ENCODE results near the gene EXOSC3.
"Not testable (repeated sequence)": the region's sequence is repeated elsewhere in the genome, so short reads cannot be mapped to it uniquely, and the experiment has no call there.

- TF ChIP-seq CTCF (conservative IDR thresholded peaks at IDR 0.05; ENCODE audit: low read length); EZH2phosphoT487 (IDR thresholded peaks at IDR 0.05; ENCODE audit: borderline replicate concordance, low read depth, low read length): not testable (repeated sequence)
These were observed 33.2 kb downstream of the EXOSC3 start for GRCh38 chr9:37751704-37752103.

Data from OCI-LY7 (cell line).